G401 (cell line): ENCODE results near the gene CTNS. TPM values are rescaled to one million over a fixed set of nuclear protein-coding genes. Genes with fewer than 3 reads are reported as not detected.

Source experiments
- DNase-seq: peaks from one replicate; pipeline ENCODE4 v3.0.0-alpha.2; 2015; ENCODE audit warnings: low spot score
- in situ Hi-C: cut with HindIII; loops from 2 replicates; pipeline ENCODE4 v1.10.0; 2016; ENCODE audit warnings: low sequenced_read_pairs, mixed read lengths
- total RNA-seq: library from RNA; depleted of rRNA; stranded (reverse); fragments of >200 nt; shearing (Covaris generic); gene quantifications from 2 replicates; pipeline ENCODE4 v1.2.3, GENCODE V29; 2014

Gene CTNS
- total RNA-seq, 1 experiment from 2014 or later = 22.2 TPM

GRCh38 chr17:3615160-3615870 lies 21.2 kb upstream of the CTNS start:
- DNase-seq = no peak
- in situ Hi-C loops = no loop called here

GRCh38 chr17:3621146-3621720 lies 15.3 kb upstream of the CTNS start:
- DNase-seq = no peak
- in situ Hi-C loops = no loop called here

- no peak for DNase-seq
- in situ Hi-C loops = no loop called here
These were observed 13.5 kb upstream of the CTNS start for GRCh38 chr17:3622977-3623594.

DNA sequence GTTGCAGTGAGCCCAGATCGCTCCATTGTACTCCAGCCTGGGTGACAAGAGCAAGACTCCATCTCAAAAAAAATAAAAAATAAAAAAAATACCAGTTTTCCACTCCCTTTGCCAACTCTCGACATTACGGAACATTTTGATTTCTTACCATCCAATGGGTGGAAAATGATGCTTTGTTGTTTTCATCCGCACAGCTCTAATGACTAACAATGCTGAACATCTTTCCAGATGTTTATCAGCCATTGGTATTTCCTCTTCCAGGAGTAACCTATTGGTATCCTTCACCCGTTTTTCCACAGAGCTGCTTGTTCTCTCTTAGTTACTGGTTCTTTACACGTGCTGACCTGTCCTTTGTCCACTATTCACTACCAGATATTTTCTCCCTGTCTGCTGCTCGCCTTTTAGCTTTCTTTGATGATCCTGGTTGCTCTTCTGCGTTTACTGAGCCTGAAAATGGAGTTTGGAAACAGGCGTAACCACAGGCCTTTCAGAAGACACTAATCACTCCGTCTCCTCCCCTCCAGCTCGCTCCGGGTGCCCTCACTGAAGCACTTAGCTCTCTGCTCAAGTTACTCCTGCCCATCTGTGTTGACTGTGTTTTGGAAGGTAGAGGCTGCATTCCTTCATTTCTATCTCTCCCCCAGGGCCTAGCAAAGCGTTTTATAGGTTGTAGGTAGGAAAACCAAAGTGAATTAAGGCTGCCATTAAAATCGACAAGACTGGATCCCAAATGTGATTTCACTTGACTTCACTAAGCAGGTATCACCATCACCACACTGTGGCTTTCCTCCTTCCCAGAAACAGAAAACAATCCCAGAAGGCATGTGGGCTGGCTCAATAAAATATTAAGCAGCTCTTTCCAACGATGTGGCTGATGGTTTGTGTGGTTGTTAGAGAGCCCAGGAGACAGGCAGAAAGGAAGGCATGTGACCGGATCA lies 9.5 kb upstream of the CTNS start:
- in situ Hi-C loops = no loop called here
- no peak for DNase-seq

GRCh38 chr17:3627769-3628167 lies 8.8 kb upstream of the CTNS start:
- no peak for DNase-seq
- in situ Hi-C loops = no loop called here

GRCh38 chr17:3630781-3631180 lies 5.8 kb upstream of the CTNS start:
- in situ Hi-C loops = no loop called here
- no peak for DNase-seq

GRCh38 chr17:3632287-3632686 lies 4.3 kb upstream of the CTNS start:
- no peak for DNase-seq
- in situ Hi-C loops = no loop called here

GRCh38 chr17:3635474-3636153 lies 946 bp upstream of the CTNS start:
- no peak for DNase-seq

GRCh38 chr17:3636908-3637373 lies 381 bp downstream of the CTNS start:
- no peak for DNase-seq
- in situ Hi-C loops = no loop called here

More at GRCh38 chr17:3635474-3636153, 946 bp upstream of the CTNS start:
- in situ Hi-C loops = no loop called here

- in situ Hi-C loops = no loop called here
- no peak for DNase-seq
These were observed 3.5 kb downstream of the CTNS start for GRCh38 chr17:3639981-3640596.

- in situ Hi-C loops = no loop called here
- DNase-seq = no peak
These were observed 4.5 kb downstream of the CTNS start for GRCh38 chr17:3641014-3641413.

- in situ Hi-C loops = no loop called here
- DNase-seq = no peak
These were observed 5.3 kb downstream of the CTNS start for GRCh38 chr17:3641717-3642486.

DNA sequence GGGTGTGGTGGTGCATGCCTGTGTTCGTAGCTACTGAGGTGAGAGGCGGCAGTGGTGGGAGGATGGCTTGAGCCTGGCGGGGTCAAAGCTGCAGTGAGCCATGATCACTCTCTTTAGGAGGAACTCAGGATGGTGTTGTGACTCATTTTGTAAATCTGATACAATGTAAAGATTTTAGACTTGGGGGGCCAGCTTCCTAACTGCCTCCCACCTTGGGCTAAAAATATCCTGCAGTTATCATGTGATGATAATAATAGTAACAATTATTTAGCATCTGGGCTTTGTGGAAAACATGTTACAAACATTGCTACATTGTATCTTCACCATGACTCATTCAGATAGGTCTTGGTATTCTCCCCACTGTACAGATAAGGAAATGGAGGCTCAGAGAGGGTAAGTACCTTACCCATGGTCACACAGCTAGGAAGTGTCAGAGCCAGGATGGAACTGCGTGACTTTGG lies 7.4 kb downstream of the CTNS start:
- no peak for DNase-seq
- in situ Hi-C loops = no loop called here

DNA sequence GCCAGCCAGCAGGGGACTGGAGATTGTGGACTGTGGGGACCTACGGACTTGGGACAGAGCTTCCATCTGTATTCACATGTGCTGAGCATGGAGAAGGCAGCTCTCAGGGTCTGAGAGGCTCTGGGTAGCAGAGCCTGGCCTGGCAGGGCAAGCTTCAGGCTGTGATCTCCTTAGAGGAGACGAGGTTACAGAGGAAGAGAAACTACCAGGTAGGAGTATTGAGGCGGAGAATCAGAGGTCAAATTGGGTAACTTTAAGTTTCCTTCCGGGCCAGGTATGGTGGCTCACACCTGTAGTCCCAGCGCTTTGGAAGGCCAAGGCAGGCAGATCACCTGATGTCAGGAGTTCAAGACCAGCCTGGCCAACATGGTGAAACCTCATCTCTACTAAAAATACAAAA lies 8.8 kb downstream of the CTNS start:
- no peak for DNase-seq
- in situ Hi-C loops = no loop called here

- in situ Hi-C loops = no loop called here
- DNase-seq = no peak
These were observed 10.7 kb downstream of the CTNS start for GRCh38 chr17:3647251-3647650.

- peak; percentile 25 for DNase-seq
- in situ Hi-C loops = no loop called here
These were observed 11.4 kb downstream of the CTNS start for GRCh38 chr17:3647769-3648555.

- in situ Hi-C loops = no loop called here
- no peak for DNase-seq
These were observed 19.2 kb downstream of the CTNS start for GRCh38 chr17:3655766-3656165.
